Stimulated activated naive CD4-positive, alpha-beta T cell treated with Interleukin-2 at 50 U/mL for 16 hours (primary cell): Measurements from ENCODE around the gene MAPK8IP3.

ENCODE experiments used
- DNase-seq: peaks from one replicate; lab custom pipeline; 2025; lab: John Stamatoyannopoulos, UW

Gene MAPK8IP3

GRCh38 chr16:1809281-1809801 lies 103.3 kb downstream of the MAPK8IP3 start:
- no peak for DNase-seq

- no peak for DNase-seq
Measured at GRCh38 chr16:1810106-1810505, 104.1 kb downstream of the MAPK8IP3 start.

GRCh38 chr16:1810536-1810935 lies 104.5 kb downstream of the MAPK8IP3 start:
- DNase-seq: no peak

GRCh38 chr16:1812732-1813163 lies 106.8 kb downstream of the MAPK8IP3 start:
- peak; percentile 11 for DNase-seq

GRCh38 chr16:1815461-1815860 lies 109.5 kb downstream of the MAPK8IP3 start:
- DNase-seq: no peak

GRCh38 chr16:1816396-1817275 lies 110.6 kb downstream of the MAPK8IP3 start:
- no peak for DNase-seq

GRCh38 chr16:1817276-1817589 lies 111.2 kb downstream of the MAPK8IP3 start:
- DNase-seq: no peak

GRCh38 chr16:1817716-1818115 lies 111.7 kb downstream of the MAPK8IP3 start:
- DNase-seq: no peak

GRCh38 chr16:1818204-1818872 lies 112.3 kb downstream of the MAPK8IP3 start:
- DNase-seq: no peak

- no peak for DNase-seq
Measured at GRCh38 chr16:1818873-1819525, 113.0 kb downstream of the MAPK8IP3 start.

- no peak for DNase-seq
Measured at GRCh38 chr16:1819611-1820010, 113.6 kb downstream of the MAPK8IP3 start.
